ENCODE data around the gene PNMA1.

Gene PNMA1

DNA sequence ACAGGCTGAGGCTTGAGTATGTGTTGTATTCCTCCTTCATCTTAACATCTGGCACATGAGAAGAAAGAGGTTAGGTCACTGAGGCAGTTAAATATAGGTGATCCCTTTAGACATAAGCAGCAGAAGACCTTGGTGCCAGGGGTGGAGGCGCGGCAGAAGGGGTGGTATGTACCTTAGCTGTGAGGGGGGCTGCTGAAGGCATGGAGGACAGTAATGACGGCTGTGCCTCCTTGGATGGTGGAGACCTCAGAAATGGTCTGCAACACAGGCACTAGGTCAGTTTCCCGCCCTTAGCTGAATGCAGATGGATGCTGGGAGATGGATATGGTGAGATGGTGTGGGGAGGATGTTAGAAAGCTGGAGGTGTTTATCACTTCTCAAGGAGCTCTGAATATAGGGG lies 1.5 kb upstream of the PNMA1 start:
- DNase-seq = no peak
- Histone ChIP-seq H3K9me3 (no peaks in the 10 kb centered on the region), H3K4me3 (no peak overlapping the region), H3K36me3 (peaks cover 2 to 43% (median 25%) of the 10 kb centered on the region in 3 donors), H3K4me1 (peaks cover 0 to 43% (median 30%) of the 10 kb centered on the region in 4 donors), H3K27me3 (no peaks in the 10 kb centered on the region), H3K27ac (peak overlapping the region in 1 of 2 donors; percentile 97)
- TF ChIP-seq, protein P1, sequence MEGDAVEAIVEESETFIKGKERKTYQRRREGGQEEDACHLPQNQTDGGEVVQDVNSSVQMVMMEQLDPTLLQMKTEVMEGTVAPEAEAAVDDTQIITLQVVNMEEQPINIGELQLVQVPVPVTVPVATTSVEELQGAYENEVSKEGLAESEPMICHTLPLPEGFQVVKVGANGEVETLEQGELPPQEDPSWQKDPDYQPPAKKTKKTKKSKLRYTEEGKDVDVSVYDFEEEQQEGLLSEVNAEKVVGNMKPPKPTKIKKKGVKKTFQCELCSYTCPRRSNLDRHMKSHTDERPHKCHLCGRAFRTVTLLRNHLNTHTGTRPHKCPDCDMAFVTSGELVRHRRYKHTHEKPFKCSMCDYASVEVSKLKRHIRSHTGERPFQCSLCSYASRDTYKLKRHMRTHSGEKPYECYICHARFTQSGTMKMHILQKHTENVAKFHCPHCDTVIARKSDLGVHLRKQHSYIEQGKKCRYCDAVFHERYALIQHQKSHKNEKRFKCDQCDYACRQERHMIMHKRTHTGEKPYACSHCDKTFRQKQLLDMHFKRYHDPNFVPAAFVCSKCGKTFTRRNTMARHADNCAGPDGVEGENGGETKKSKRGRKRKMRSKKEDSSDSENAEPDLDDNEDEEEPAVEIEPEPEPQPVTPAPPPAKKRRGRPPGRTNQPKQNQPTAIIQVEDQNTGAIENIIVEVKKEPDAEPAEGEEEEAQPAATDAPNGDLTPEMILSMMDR (IDR thresholded peaks at IDR 0.05) = no peak
- intact Hi-C loops (cut with DNase I; ENCODE audit: low total_unique reads) = loop anchor here (5.0 kb wide), 1 partner anchor 172 kb away; the partner anchor contains the start of gene ZNF410

DNA sequence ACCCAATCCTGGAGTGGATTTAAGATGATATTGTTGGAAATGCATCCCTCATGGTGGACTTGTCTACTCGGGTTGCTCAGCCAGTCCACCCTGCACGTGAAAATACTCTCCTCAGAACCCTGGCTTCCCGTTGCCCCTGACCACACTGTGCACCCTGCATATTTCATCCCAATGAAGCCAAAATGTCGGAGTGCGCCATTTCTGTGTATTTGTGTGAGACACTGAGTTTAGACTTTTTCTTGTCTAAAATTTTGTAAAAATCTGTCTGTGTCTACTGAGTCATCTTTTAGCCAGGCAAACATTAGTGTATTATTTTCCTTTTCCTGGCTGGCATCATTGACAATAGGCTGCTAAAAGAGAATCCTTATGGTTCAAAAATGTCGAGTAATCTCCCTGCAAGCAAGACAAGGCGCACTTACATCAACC lies 485 bp upstream of the PNMA1 start:
- intact Hi-C loops (cut with DNase I; ENCODE audit: low total_unique reads) = loop anchor here (5.0 kb wide), 2 partner anchors 72 to 173 kb away; partner anchors contain the start of genes DNAL1 and ZNF410
- H3K27ac ChIP-seq = peak overlapping the region; percentile 97 to 99

DNA sequence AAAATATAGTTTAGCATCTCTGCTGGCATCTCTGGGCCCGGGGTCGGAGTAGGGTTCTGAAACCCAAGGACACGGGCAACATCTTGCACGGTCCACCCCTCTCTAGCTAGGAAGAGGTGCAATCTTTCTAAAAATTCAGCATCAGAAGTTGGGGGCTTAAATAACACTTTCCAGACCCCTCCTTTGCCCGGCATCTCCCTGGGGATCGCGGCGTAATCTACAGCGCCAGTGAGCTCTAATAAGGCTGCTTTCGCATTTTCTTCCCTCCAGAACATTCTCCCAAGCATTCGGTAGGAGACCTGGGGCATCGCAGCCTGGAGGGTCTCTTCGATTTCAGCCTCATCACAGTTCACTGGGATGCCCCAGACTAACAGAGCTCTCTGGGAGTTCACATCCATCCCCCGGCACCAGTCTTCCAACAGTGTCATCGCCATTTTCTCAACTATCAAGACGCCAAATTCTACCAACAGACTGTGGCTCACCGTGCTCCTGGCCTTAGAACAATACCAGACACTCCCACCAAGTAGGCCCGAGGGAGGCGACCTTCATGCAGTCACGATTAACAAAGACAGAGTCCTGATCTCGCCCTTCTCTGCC lies 880 bp downstream of the PNMA1 start:
- peak overlapping the region; percentile 97 to 99 for H3K27ac ChIP-seq
- intact Hi-C loops (cut with DNase I; ENCODE audit: low total_unique reads) = loop anchor here (5.0 kb wide), 1 partner anchor 71 kb away; the partner anchor contains the start of gene DNAL1
- peak overlapping the region; percentile 91 to 98 for H3K4me3 ChIP-seq
- TF ChIP-seq, protein P1 (IDR thresholded peaks at IDR 0.05) = no peak
- peaks cover 0 to 19% (median 4%) of the 10 kb centered on the region in 3 donors for H3K36me3 ChIP-seq
- H3K4me1 ChIP-seq = peaks cover 0 to 37% (median 23%) of the 10 kb centered on the region in 4 donors
- no peaks in the 10 kb centered on the region for H3K27me3 ChIP-seq
- no peaks in the 10 kb centered on the region for H3K9me3 ChIP-seq
- no peak for DNase-seq

More for the DNA sequence above, 485 bp upstream of the PNMA1 start:
- TF ChIP-seq, protein P1 (IDR thresholded peaks at IDR 0.05) = no peak
- H3K4me1 ChIP-seq = peaks cover 0 to 43% (median 30%) of the 10 kb centered on the region in 4 donors
- no peak for DNase-seq
- no peaks in the 10 kb centered on the region for H3K9me3 ChIP-seq
- H3K27me3 ChIP-seq = no peaks in the 10 kb centered on the region
- H3K4me3 ChIP-seq = peak overlapping the region; percentile 91 to 98
- H3K36me3 ChIP-seq = peaks cover 0 to 32% (median 15%) of the 10 kb centered on the region in 3 donors

DNA sequence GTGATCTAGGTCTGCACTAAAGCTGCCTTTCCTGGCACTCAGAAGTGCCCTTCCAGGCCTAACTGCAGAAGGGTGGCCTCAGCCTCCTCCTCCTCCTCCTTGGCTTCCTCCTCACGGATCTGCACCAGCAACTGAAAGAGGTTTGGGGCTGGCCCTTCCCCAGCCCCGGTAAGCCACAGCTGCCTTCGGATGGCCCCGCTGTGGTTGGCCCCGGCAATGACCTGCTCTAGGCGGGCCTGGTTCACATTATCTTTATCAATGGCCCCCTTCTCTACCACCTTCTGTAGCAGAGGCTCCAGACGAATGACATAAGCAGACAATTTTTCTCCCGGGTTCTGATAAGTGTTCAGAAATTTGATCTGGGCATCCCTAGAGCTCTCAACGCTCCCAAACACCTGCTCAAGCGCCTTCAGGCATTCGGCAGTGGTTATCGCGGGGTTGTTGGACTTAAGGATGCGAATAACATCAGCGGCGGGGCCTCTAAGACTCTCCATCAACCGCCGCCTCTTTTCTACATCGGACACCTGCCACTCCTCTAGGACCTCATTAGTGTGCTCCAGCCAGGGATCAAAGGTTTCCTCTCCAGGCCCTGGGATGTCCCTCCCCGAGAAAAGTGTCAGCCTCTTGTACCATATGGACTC lies 1.5 kb downstream of the PNMA1 start:
- peaks cover 0 to 30% (median 17%) of the 10 kb centered on the region in 4 donors for H3K4me1 ChIP-seq
- H3K27ac ChIP-seq = peak overlapping the region; percentile 97 to 99
- TF ChIP-seq, protein P1 (IDR thresholded peaks at IDR 0.05) = no peak
- no peaks in the 10 kb centered on the region for H3K9me3 ChIP-seq
- H3K27me3 ChIP-seq = no peaks in the 10 kb centered on the region
- no peak for DNase-seq
- H3K36me3 ChIP-seq = peaks cover 0 to 12% (median 0%) of the 10 kb centered on the region in 3 donors
- H3K4me3 ChIP-seq = peak overlapping the region; percentile 91 to 98
- intact Hi-C loops (cut with DNase I; ENCODE audit: low total_unique reads) = loop anchor here (5.0 kb wide), 1 partner anchor 70 kb away; the partner anchor contains the start of gene DNAL1

DNA sequence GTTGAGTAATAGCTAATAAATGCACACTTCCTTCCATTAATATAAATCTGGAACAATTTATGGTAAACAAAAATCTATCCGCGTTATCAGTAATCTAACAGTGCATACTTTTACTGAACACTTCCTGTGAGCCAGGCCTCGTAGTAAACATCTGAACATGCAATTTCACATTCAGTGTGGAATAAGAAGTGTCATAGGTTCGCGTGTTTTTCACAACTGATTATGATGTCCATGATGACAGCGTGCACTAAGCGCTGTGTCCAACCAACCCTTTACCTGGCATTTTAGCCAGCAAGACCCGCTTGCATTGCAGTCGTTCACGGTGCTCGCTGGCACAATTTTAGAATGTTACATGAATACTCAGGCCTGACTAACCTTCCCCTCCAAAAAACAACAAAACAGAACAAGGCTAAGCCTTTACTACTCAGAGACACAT lies 2.1 kb downstream of the PNMA1 start:
- Histone ChIP-seq H3K4me3 (peak overlapping the region; percentile 91 to 98), H3K27ac (peak overlapping the region; percentile 97 to 99), H3K4me1 (peaks cover 0 to 25% (median 11%) of the 10 kb centered on the region in 4 donors), H3K9me3 (no peaks in the 10 kb centered on the region), H3K36me3 (peaks cover 0 to 8% (median 0%) of the 10 kb centered on the region in 3 donors), H3K27me3 (no peaks in the 10 kb centered on the region)
- TF ChIP-seq, protein P1 (IDR thresholded peaks at IDR 0.05) = no peak
- intact Hi-C loops (cut with DNase I; ENCODE audit: low total_unique reads) = loop anchor here (5.0 kb wide), 1 partner anchor 70 kb away; the partner anchor contains the start of gene DNAL1
- no peak for DNase-seq

All from tibial artery (tissue), 4 donors.